Suprapubic skin (tissue), 4 donors: Measurements from ENCODE around the gene IL18BP. TPM values are rescaled to one million over a fixed set of nuclear protein-coding genes. Genes with fewer than 3 reads are reported as not detected.

Source experiments
- DNase-seq, 2 donors: peaks; one replicate each; pipeline ENCODE4 v3.0.0-alpha.2; 2019; ENCODE audit warnings: low spot score in 2 of 2
- H3K27ac ChIP-seq: fragments of 200-600 bp; sonication (generic); one replicate; pipeline ENCODE4 v1.5.1; 2019
- H3K27me3 ChIP-seq: fragments of 200-600 bp; sonication (generic); one replicate; pipeline ENCODE4 v1.5.1; 2019
- H3K36me3 ChIP-seq: fragments of 200-600 bp; sonication (generic); one replicate; pipeline ENCODE4 v1.5.1; 2019
- H3K4me1 ChIP-seq: fragments of 200-600 bp; sonication (generic); one replicate; pipeline ENCODE4 v1.5.1; 2019
- H3K4me3 ChIP-seq: fragments of 200-600 bp; sonication (generic); one replicate; pipeline ENCODE4 v1.5.1; 2019; ENCODE audit warnings: mild to moderate bottlenecking
- H3K9me3 ChIP-seq: fragments of 200-600 bp; sonication (generic); one replicate; pipeline ENCODE4 v1.5.1; 2019
- CTCF ChIP-seq, 2 donors: fragments of 200-600 bp in 1 of 2; fragments of 450-650 bp in 1 of 2; sonication (generic) in 1 of 2; IDR thresholded peaks; one replicate each; pipeline ENCODE4 v1.5.1; 2016 to 2019; ENCODE audit warnings: antibody characterized with exemption in 2 of 2, mild to moderate bottlenecking in 1 of 2, moderate library complexity in 1 of 2
- EP300 ChIP-seq: sonication (generic); formaldehyde crosslinking; IDR thresholded peaks from one replicate; pipeline ENCODE4 v1.6.1; 2017; ENCODE audit warnings: antibody characterized with exemption
- POLR2A ChIP-seq, 2 donors: fragments of 450-650 bp; IDR thresholded peaks; one replicate each; pipeline ENCODE4 v1.6.1; 2017; ENCODE audit warnings: antibody characterized with exemption in 2 of 2, mild to moderate bottlenecking in 2 of 2, moderate library complexity in 2 of 2
- POLR2AphosphoS5 ChIP-seq, 3 donors: sonication (generic); formaldehyde crosslinking; IDR thresholded peaks; one replicate each; pipeline ENCODE4 v1.6.1; 2017; ENCODE audit warnings: antibody characterized with exemption in 3 of 3
- WGBS: methylation state at CpG from one replicate; pipeline ENCODE4 v1.1.5; 2018; 5-methylcytosine and 5-hydroxymethylcytosine counted together
- total RNA-seq, 4 donors: library from RNA; depleted of rRNA; stranded (reverse); fragments of >200 nt; gene quantifications; one replicate each; pipeline ENCODE4 v1.1.0, GENCODE V29; 2016

IL18BP gene
- total RNA-seq = 10 to 100 TPM in 1 of 4 donors, 1 to 10 TPM in 3; 2.9 to 18.6 (median 7.2) TPM

- H3K9me3 ChIP-seq = no peaks in the 10 kb centered on the region
- WGBS = 76% methylated on average over 11 of the region's 11 CpGs
- peaks cover 20% of the 10 kb centered on the region for H3K4me1 ChIP-seq
- TF ChIP-seq POLR2A (IDR thresholded peaks at IDR 0.05) (no peak), POLR2AphosphoS5 (IDR thresholded peaks at IDR 0.05) (no peak), EP300 (no peak), CTCF (IDR thresholded peaks at IDR 0.05) (no peak)
- peak within 1 kb of the TSS; percentile 53 for H3K27ac ChIP-seq
- peak within 1 kb of the TSS; percentile 34 for H3K4me3 ChIP-seq
- no peaks in the 10 kb centered on the region for H3K27me3 ChIP-seq
- H3K36me3 ChIP-seq = peaks cover 40% of the 10 kb centered on the region
- DNase-seq = peak in 1 of 2 donors; percentile 61
Measured at GRCh38 chr11:71998649-71999310, at the start of gene IL18BP. Gene IL18BP, plus strand, starts transcription at chr11:71998909. Its CDS starts 1,076 bp downstream, at chr11:71999985.

GRCh38 chr11:71949034-71949433, 49.7 kb upstream of the IL18BP start:
- no peaks in the 10 kb centered on the region for H3K4me1 ChIP-seq
- H3K27ac ChIP-seq = no peak overlapping the region
- H3K27me3 ChIP-seq = no peaks in the 10 kb centered on the region
- TF ChIP-seq POLR2AphosphoS5 (IDR thresholded peaks at IDR 0.05) (no peak), POLR2A (IDR thresholded peaks at IDR 0.05) (no peak), EP300 (no peak), CTCF (IDR thresholded peaks at IDR 0.05) (no peak)
- DNase-seq = no peak
- H3K4me3 ChIP-seq = no peak overlapping the region
- no peaks in the 10 kb centered on the region for H3K9me3 ChIP-seq
- no peaks in the 10 kb centered on the region for H3K36me3 ChIP-seq
- WGBS = 90% methylated on average over 6 of the region's 6 CpGs

- TF ChIP-seq POLR2A (IDR thresholded peaks at IDR 0.05) = no peak
- TF ChIP-seq POLR2AphosphoS5 (IDR thresholded peaks at IDR 0.05) = no peak
- no peak for TF ChIP-seq CTCF (IDR thresholded peaks at IDR 0.05)
- TF ChIP-seq EP300 = no peak
Measured at GRCh38 chr11:71951741-71952310, 46.9 kb upstream of the IL18BP start.

GRCh38 chr11:71955898-71956456, 42.7 kb upstream of the IL18BP start:
- H3K36me3 ChIP-seq = peaks cover 13% of the 10 kb centered on the region
- DNase-seq = no peak
- no peaks in the 10 kb centered on the region for H3K9me3 ChIP-seq
- H3K27me3 ChIP-seq = no peaks in the 10 kb centered on the region
- H3K4me3 ChIP-seq = no peak overlapping the region
- no peak overlapping the region for H3K27ac ChIP-seq
- no peaks in the 10 kb centered on the region for H3K4me1 ChIP-seq
- no peak for TF ChIP-seq POLR2A (IDR thresholded peaks at IDR 0.05)
- TF ChIP-seq CTCF (IDR thresholded peaks at IDR 0.05) = no peak
- no peak for TF ChIP-seq EP300
- TF ChIP-seq POLR2AphosphoS5 (IDR thresholded peaks at IDR 0.05) = no peak
- WGBS = 60% methylated on average over 3 of the region's 3 CpGs

More at GRCh38 chr11:71951741-71952310, 46.9 kb upstream of the IL18BP start:
- Histone ChIP-seq H3K4me3 (no peak overlapping the region), H3K27ac (no peak overlapping the region), H3K4me1 (no peaks in the 10 kb centered on the region), H3K9me3 (no peaks in the 10 kb centered on the region), H3K36me3 (no peaks in the 10 kb centered on the region), H3K27me3 (no peaks in the 10 kb centered on the region)
- DNase-seq = no peak
- WGBS = 81% methylated on average over 4 of the region's 4 CpGs

GRCh38 chr11:71962428-71963038, 36.2 kb upstream of the IL18BP start:
- Histone ChIP-seq H3K27me3 (no peaks in the 10 kb centered on the region), H3K9me3 (no peaks in the 10 kb centered on the region), H3K27ac (no peak overlapping the region), H3K4me1 (no peaks in the 10 kb centered on the region), H3K4me3 (no peak overlapping the region), H3K36me3 (peaks cover 53% of the 10 kb centered on the region)
- TF ChIP-seq CTCF (IDR thresholded peaks at IDR 0.05) (no peak), POLR2A (IDR thresholded peaks at IDR 0.05) (no peak), EP300 (no peak), POLR2AphosphoS5 (IDR thresholded peaks at IDR 0.05) (no peak)
- DNase-seq = no peak
- WGBS = 62% methylated on average over 2 of the region's 2 CpGs
